Spleen (tissue), 7 donors: ENCODE results near the gene DIP2C.

ENCODE experiments used
- POLR2A ChIP-seq, 3 donors: fragments of 450-650 bp; IDR thresholded peaks; one replicate each; pipeline ENCODE4 v1.5.1; 2017; ENCODE audit warnings: antibody characterized with exemption in 3 of 3, mild to moderate bottlenecking in 1 of 3
- POLR2AphosphoS5 ChIP-seq, 3 donors: sonication (generic); formaldehyde crosslinking; IDR thresholded peaks; one replicate each; pipeline ENCODE4 v1.5.1; 2017; ENCODE audit warnings: antibody characterized with exemption in 3 of 3
- TF ChIP-seq, protein P1 (sequence below), 11 experiments: fragments of 200-600 bp in 7 of 11; fragments of 450-650 bp in 4 of 11; sonication (generic) in 4 of 11; IDR thresholded peaks in 8 of 11; conservative IDR thresholded peaks in 3 of 11; 1 replicate in 7 of 11; 2 replicates in 4 of 11; pipeline versions ENCODE4 v1.4.0 to v1.8.0; 2016 to 2021; ENCODE audit warnings: antibody characterized with exemption in 11 of 11, inconsistent platforms in 4 of 11, mild to moderate bottlenecking in 1 of 11
- donor health status: DM: no; HTN: no; CAD: no; lungs with moderate emphysema.
- donor health status: DM: no; HTN: no; CAD: no.
- donor health status: DM: no; HTN: no; CAD: no.

DNA sequence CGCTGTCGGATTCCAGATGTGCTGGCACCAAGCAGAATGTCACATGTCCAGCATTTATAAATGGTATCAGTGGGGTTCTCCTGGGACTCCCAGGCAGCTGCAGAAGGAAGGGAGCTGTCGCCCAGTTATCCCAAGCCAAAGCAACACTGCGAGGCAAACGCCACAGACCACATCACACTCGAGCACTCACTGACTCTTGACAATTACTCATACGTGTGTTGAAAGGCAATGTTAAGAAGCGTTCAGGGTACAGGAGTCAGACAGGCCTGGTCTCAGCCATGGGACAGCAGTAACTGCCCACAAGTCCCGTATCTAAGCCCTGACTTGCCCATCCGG lies 113.4 kb downstream of the DIP2C start:
- TF ChIP-seq, protein P1, sequence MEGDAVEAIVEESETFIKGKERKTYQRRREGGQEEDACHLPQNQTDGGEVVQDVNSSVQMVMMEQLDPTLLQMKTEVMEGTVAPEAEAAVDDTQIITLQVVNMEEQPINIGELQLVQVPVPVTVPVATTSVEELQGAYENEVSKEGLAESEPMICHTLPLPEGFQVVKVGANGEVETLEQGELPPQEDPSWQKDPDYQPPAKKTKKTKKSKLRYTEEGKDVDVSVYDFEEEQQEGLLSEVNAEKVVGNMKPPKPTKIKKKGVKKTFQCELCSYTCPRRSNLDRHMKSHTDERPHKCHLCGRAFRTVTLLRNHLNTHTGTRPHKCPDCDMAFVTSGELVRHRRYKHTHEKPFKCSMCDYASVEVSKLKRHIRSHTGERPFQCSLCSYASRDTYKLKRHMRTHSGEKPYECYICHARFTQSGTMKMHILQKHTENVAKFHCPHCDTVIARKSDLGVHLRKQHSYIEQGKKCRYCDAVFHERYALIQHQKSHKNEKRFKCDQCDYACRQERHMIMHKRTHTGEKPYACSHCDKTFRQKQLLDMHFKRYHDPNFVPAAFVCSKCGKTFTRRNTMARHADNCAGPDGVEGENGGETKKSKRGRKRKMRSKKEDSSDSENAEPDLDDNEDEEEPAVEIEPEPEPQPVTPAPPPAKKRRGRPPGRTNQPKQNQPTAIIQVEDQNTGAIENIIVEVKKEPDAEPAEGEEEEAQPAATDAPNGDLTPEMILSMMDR (IDR thresholded peaks at IDR 0.05 in 8 of 11, conservative IDR thresholded peaks at IDR 0.05 in 3 of 11), result no peak
- TF ChIP-seq POLR2AphosphoS5 (IDR thresholded peaks at IDR 0.05) (no peak), POLR2A (IDR thresholded peaks at IDR 0.05) (no peak)
